Hepatocyte (in vitro differentiated cells): ENCODE data around the gene ABLIM2. TPM values are rescaled to one million over a fixed set of nuclear protein-coding genes. Genes with fewer than 3 reads are reported as not detected.

Source experiments
- DNase-seq: peaks from one replicate; pipeline ENCODE4 v3.0.0-alpha.2; 2016; ENCODE audit warnings: low spot score
- H2AFZ ChIP-seq: fragments of 200-600 bp; sonication (generic); 2 replicates; pipeline ENCODE4 v1.6.0; 2016; ENCODE audit warnings: antibody characterized with exemption, mild to moderate bottlenecking
- H3K27ac ChIP-seq: fragments of 200-600 bp; sonication (generic); 2 replicates; pipeline ENCODE4 v1.5.1; 2016; ENCODE audit warnings: mild to moderate bottlenecking
- H3K27me3 ChIP-seq: fragments of 200-600 bp; sonication (generic); 2 replicates; pipeline ENCODE4 v1.6.1; 2016
- H3K36me3 ChIP-seq: fragments of 200-600 bp; sonication (generic); replicated peaks from 2 replicates; pipeline ENCODE4 v1.5.1; 2016; ENCODE audit warnings: low read depth; ENCODE audit not compliant: insufficient read depth
- H3K4me1 ChIP-seq: fragments of 200-600 bp; sonication (generic); 2 replicates; pipeline ENCODE4 v1.5.1; 2016; ENCODE audit warnings: mild to moderate bottlenecking, moderate library complexity; ENCODE audit not compliant: insufficient read depth
- H3K4me2 ChIP-seq: fragments of 200-600 bp; sonication (generic); 2 replicates; pipeline ENCODE4 v1.6.0; 2016
- H3K4me3 ChIP-seq: fragments of 200-600 bp; sonication (generic); 2 replicates; pipeline ENCODE4 v1.5.1; 2016; ENCODE audit warnings: mild to moderate bottlenecking
- H3K79me2 ChIP-seq: fragments of 200-600 bp; sonication (generic); 2 replicates; pipeline ENCODE4 v1.6.0; 2017; ENCODE audit warnings: mild to moderate bottlenecking
- H3K9me2 ChIP-seq: fragments of 200-600 bp; sonication (generic); replicated peaks from 2 replicates; pipeline ENCODE4 v1.6.0; 2017; ENCODE audit warnings: mild to moderate bottlenecking; ENCODE audit not compliant: insufficient read depth
- H3K9me3 ChIP-seq: fragments of 200-600 bp; sonication (generic); 2 replicates; pipeline ENCODE4 v1.5.1; 2016; ENCODE audit warnings: low read depth, mild to moderate bottlenecking
- H4K20me1 ChIP-seq: fragments of 200-600 bp; sonication (generic); 2 replicates; pipeline ENCODE4 v1.6.0; 2016; ENCODE audit warnings: mild to moderate bottlenecking; ENCODE audit not compliant: insufficient read depth, poor library complexity, severe bottlenecking
- CTCF ChIP-seq: fragments of 200-600 bp; sonication (generic); IDR thresholded peaks from 2 replicates; pipeline ENCODE4 v1.5.1; 2016; ENCODE audit warnings: antibody characterized with exemption, mild to moderate bottlenecking; ENCODE audit not compliant: poor library complexity
- EZH2 ChIP-seq: fragments of 200-600 bp; sonication (generic); IDR thresholded peaks from 2 replicates; pipeline ENCODE4 v1.6.1; 2016; ENCODE audit warnings: antibody characterized with exemption, mild to moderate bottlenecking, borderline replicate concordance
- EZH2phosphoT487 ChIP-seq: fragments of 200-600 bp; sonication (generic); IDR thresholded peaks from one replicate; pipeline ENCODE4 v1.6.1; 2018; ENCODE audit warnings: antibody characterized with exemption, mild to moderate bottlenecking, low read depth, moderate library complexity; ENCODE audit not compliant: unreplicated experiment, severe bottlenecking
- WGBS: methylation state at CpG from one replicate; pipeline ENCODE4 v1.1.6; 2016; ENCODE audit warnings: low lambda C conversion rate; ENCODE audit errors: missing lambda C conversion rate; 5-methylcytosine and 5-hydroxymethylcytosine counted together
- polyA plus RNA-seq: library from polyadenylated mRNA; unstranded; fragments of >200 nt; fragmentation: Nextera tagmentation; extraction: Ambion mirVana; gene quantifications from 2 replicates; pipeline ENCODE4 v1.2.1, GENCODE V29; 2016
- total RNA-seq: library from RNA; depleted of rRNA; stranded (reverse); fragments of >200 nt; gene quantifications from 2 replicates; pipeline ENCODE4 v1.2.3, GENCODE V29; 2014

ABLIM2 gene
- total and polyA plus RNA-seq, 2 experiments from 2014 or later = 1.7 to 2.0 TPM

GRCh38 chr4:8160572-8160971, 2.0 kb upstream of the ABLIM2 start:
- H3K27me3 ChIP-seq = peaks cover 16% of the 10 kb centered on the region
- peak overlapping the region; percentile 89 for H3K4me2 ChIP-seq
- no peaks in the 10 kb centered on the region for H4K20me1 ChIP-seq
- no peaks in the 10 kb centered on the region for H3K9me2 ChIP-seq
- no peak overlapping the region for H2AFZ ChIP-seq
- no peak overlapping the region for H3K4me3 ChIP-seq
- TF ChIP-seq EZH2 (no peak), EZH2phosphoT487 (no peak), CTCF (no peak)
- no peaks in the 10 kb centered on the region for H3K36me3 ChIP-seq
- H3K27ac ChIP-seq = no peak overlapping the region
- no peaks in the 10 kb centered on the region for H3K79me2 ChIP-seq
- no peaks in the 10 kb centered on the region for H3K4me1 ChIP-seq
- WGBS = 67% methylated on average over 3 of the region's 3 CpGs
- DNase-seq = no peak
- H3K9me3 ChIP-seq = no peaks in the 10 kb centered on the region

GRCh38 chr4:8160233-8160560, 1.6 kb upstream of the ABLIM2 start:
- H3K4me1 ChIP-seq = no peaks in the 10 kb centered on the region
- no peaks in the 10 kb centered on the region for H3K79me2 ChIP-seq
- H2AFZ ChIP-seq = no peak overlapping the region
- no peak for DNase-seq
- H3K4me2 ChIP-seq = peak overlapping the region; percentile 89
- H3K27ac ChIP-seq = no peak overlapping the region
- H3K4me3 ChIP-seq = no peak overlapping the region
- H3K9me2 ChIP-seq = no peaks in the 10 kb centered on the region
- H3K27me3 ChIP-seq = peaks cover 16% of the 10 kb centered on the region
- H4K20me1 ChIP-seq = no peaks in the 10 kb centered on the region
- TF ChIP-seq CTCF (no peak), EZH2phosphoT487 (no peak), EZH2 (no peak)
- 89% methylated on average over 4 of the region's 4 CpGs for WGBS
- H3K36me3 ChIP-seq = no peaks in the 10 kb centered on the region
- H3K9me3 ChIP-seq = no peaks in the 10 kb centered on the region

- Histone ChIP-seq H3K27me3 (peaks cover 16% of the 10 kb centered on the region), H3K27ac (no peak overlapping the region), H3K36me3 (no peaks in the 10 kb centered on the region), H3K4me3 (peak overlapping the region; percentile 51), H2AFZ (peak overlapping the region; percentile 83), H3K4me1 (no peaks in the 10 kb centered on the region), H3K9me2 (no peaks in the 10 kb centered on the region), H4K20me1 (no peaks in the 10 kb centered on the region), H3K9me3 (no peaks in the 10 kb centered on the region), H3K79me2 (no peaks in the 10 kb centered on the region), H3K4me2 (peak overlapping the region; percentile 89)
- WGBS = 41% methylated on average over 13 of the region's 13 CpGs
- no peak for TF ChIP-seq CTCF
- no peak for TF ChIP-seq EZH2phosphoT487
- no peak for TF ChIP-seq EZH2
- no peak for DNase-seq
These were observed 1.1 kb upstream of the ABLIM2 start for GRCh38 chr4:8159537-8160232.
